ENCODE measurements around the gene PRR15L.

PRR15L gene

DNA sequence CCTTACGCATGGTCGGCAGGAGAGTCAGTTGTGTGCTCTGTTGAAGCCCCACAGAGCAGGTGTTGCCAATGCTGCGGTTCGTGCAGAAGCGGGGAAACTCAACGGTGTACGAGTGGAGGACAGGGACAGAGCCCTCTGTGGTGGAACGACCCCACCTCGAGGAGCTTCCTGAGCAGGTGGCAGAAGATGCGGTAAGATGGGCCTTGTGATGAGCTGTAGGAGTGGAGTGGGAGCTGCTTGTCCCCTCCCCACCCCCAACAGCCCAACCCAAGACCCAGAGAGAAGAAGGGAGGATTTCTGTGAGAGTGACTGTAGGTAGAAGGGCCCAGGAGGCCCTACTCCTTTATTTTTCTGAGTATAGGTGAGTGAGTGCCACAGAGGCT is 18.1 kb upstream of the PRR15L start:
- Mint-ChIP-seq H3K36me3 (peaks cover 65% of the 10 kb centered on the region), H3K4me1 (peaks cover 6% of the 10 kb centered on the region), H3K9me3 (no peaks in the 10 kb centered on the region), H3K27ac (no peak overlapping the region), H3K4me3 (no peak overlapping the region), H3K27me3 (no peaks in the 10 kb centered on the region)
- ATAC-seq = no peak

- Mint-ChIP-seq H3K4me3 (no peak overlapping the region), H3K9me3 (no peaks in the 10 kb centered on the region), H3K27ac (no peak overlapping the region), H3K4me1 (peaks cover 10% of the 10 kb centered on the region), H3K36me3 (peaks cover 60% of the 10 kb centered on the region), H3K27me3 (no peaks in the 10 kb centered on the region)
- ATAC-seq = no peak
These were observed 17.6 kb upstream of the PRR15L start for GRCh38 chr17:47975189-47975822.

GRCh38 chr17:47973541-47973940 is 15.9 kb upstream of the PRR15L start:
- Mint-ChIP-seq H3K36me3 (peaks cover 42% of the 10 kb centered on the region), H3K4me1 (peaks cover 17% of the 10 kb centered on the region), H3K27ac (no peak overlapping the region), H3K4me3 (no peak overlapping the region), H3K27me3 (no peaks in the 10 kb centered on the region), H3K9me3 (no peaks in the 10 kb centered on the region)
- no peak for ATAC-seq

DNA sequence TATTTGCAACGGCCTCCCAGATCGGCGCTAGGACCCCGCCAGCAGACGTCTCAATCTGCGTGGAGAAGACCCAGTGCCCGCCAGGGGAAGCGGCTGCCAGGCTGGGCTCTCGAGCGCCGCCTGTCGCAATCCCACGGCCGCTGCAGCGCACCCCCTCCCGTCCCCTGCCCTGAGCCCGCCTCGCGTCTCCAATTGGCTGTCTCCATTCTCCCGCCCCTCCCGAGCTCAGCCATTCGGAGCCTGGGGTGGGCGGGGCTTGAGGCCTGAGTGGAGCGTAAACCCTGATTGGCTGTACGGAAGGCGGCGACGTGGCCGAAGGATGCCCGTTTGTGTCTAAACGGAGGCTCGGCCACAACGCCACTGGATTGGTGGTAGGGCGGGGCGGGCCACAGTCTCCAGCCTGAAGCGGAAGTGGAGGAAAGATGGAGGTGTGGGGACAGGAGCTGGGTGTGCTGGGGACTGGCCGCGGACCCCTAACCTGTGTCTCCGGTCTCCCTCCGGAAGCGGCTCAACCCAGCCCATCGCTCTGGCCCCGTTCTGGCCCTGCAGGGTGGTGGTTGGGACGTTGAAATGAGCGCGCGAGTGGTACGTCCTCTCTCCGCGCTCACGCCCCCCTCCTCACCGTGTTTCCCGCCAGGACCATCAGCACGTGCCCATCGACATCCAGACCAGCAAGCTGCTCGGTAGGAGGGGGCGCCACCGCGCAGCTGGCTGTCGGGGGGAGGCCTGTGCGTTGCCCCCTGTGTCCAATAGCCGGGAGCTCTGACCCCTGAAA is 13.2 kb upstream of the PRR15L start, which contains the start of gene CDK5RAP3:
Gene CDK5RAP3, plus strand, starts transcription at position 389 of the 775 bp plus-strand sequence. Its CDS starts 34 bp downstream, at position 423.
- Mint-ChIP-seq H3K27me3 (no peaks in the 10 kb centered on the region), H3K9me3 (no peaks in the 10 kb centered on the region), H3K27ac (peak within 1 kb of the TSS; percentile 77), H3K4me3 (peak within 1 kb of the TSS; percentile 81), H3K36me3 (peaks cover 21% of the 10 kb centered on the region), H3K4me1 (peaks cover 12% of the 10 kb centered on the region)
- ATAC-seq = peak; percentile 100

DNA sequence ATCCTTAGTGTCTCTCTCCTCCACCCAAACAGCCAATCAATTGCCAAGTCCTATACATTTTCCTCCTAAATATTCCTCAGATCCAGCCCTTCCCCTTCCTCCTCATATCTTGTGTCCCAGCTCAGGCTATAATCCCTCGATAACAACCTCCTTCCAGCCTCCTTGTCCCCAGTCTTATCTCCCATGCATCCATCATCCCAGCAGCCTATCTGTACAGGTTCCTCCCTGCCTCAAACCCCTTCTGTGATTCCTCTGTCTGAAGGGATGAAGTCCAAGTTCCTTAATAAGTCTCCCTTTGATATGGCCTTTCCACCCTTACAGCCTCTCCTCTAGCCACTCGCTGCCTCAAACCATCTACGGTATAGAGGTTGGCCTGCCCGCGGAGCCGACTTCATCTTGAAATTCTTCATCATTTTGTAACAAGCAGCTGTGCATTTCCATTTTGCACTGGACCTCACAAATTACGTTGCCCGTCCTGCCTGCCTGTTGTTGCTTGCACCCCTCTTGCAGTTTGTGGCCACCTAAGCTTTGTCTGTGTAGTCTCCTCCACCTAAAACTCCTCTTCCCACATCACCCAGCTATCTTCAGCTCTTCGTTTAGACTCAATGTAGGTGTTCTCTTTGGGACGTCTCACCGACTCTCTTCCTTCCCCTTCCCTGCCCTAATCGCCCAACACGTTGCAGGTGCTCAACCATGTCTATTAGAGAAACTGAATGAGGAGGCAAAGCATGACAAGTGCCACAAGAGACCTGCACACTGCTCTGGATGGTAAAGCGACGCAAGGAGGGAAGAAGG is 12.4 kb upstream of the PRR15L start:
- Mint-ChIP-seq H3K27ac (peak overlapping the region; percentile 77), H3K27me3 (no peaks in the 10 kb centered on the region), H3K9me3 (no peaks in the 10 kb centered on the region), H3K36me3 (peaks cover 13% of the 10 kb centered on the region), H3K4me1 (peaks cover 12% of the 10 kb centered on the region), H3K4me3 (peak overlapping the region; percentile 81)
- ATAC-seq = no peak

DNA sequence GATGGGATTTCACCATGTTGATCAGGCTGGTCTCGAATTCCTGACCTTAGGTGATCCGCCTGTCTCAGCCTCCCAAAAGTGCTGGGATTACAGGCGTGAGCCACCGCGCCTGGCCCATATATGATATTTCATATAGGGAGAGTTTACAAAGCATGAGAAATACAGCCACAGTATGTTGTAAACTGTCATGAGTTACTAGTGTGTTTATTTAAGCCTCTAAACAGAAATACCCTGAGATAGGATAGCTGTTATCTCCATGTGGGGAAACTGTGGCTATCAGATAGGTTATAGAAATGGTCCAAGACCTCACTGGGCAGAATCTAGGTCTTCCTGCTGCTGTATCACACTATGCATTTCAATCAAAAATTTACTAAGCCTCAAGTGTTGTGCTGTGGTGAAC is 11.2 kb upstream of the PRR15L start:
- H3K27me3 Mint-ChIP-seq = no peaks in the 10 kb centered on the region
- no peaks in the 10 kb centered on the region for H3K9me3 Mint-ChIP-seq
- no peak overlapping the region for H3K4me3 Mint-ChIP-seq
- no peak for ATAC-seq
- H3K27ac Mint-ChIP-seq = no peak overlapping the region
- peaks cover 4% of the 10 kb centered on the region for H3K36me3 Mint-ChIP-seq
- peaks cover 12% of the 10 kb centered on the region for H3K4me1 Mint-ChIP-seq

- Mint-ChIP-seq H3K4me1 (peaks cover 12% of the 10 kb centered on the region), H3K27me3 (no peaks in the 10 kb centered on the region), H3K9me3 (no peaks in the 10 kb centered on the region), H3K4me3 (no peak overlapping the region), H3K36me3 (no peaks in the 10 kb centered on the region), H3K27ac (no peak overlapping the region)
- no peak for ATAC-seq
These were observed 10.0 kb upstream of the PRR15L start for GRCh38 chr17:47967607-47968252.

DNA sequence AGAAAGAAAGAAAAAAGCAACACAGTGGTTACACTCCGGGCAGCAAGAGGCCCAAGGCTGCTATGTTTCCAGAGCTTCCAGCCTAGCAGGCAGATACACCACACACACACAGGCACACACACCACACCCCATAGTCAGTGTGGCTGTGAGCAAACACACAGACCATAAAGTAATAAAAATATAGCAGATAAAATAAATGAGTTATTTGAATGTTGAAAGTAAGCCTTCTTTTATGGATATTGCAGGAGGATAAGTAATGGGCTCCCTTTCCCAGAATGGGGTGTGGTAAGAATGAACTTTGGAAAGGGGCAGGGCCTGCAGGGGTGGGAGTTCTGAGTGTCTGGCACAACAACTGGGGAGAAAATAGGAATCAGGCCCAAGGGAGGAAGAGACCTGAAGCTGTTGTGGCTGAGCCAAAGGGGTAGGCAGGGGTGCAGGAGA is 8.4 kb upstream of the PRR15L start:
- Mint-ChIP-seq H3K36me3 (no peaks in the 10 kb centered on the region), H3K27me3 (no peaks in the 10 kb centered on the region), H3K4me3 (no peak overlapping the region), H3K9me3 (no peaks in the 10 kb centered on the region), H3K4me1 (peaks cover 12% of the 10 kb centered on the region), H3K27ac (no peak overlapping the region)
- ATAC-seq = no peak

- H3K9me3 Mint-ChIP-seq = no peaks in the 10 kb centered on the region
- H3K4me3 Mint-ChIP-seq = no peak overlapping the region
- ATAC-seq = no peak
- no peaks in the 10 kb centered on the region for H3K27me3 Mint-ChIP-seq
- H3K27ac Mint-ChIP-seq = no peak overlapping the region
- no peaks in the 10 kb centered on the region for H3K36me3 Mint-ChIP-seq
- peaks cover 4% of the 10 kb centered on the region for H3K4me1 Mint-ChIP-seq
These were observed 7.2 kb upstream of the PRR15L start for GRCh38 chr17:47964856-47965255.

GRCh38 chr17:47962901-47963300 is 5.2 kb upstream of the PRR15L start:
- no peak overlapping the region for H3K4me3 Mint-ChIP-seq
- no peak overlapping the region for H3K27ac Mint-ChIP-seq
- no peak for ATAC-seq

DNA sequence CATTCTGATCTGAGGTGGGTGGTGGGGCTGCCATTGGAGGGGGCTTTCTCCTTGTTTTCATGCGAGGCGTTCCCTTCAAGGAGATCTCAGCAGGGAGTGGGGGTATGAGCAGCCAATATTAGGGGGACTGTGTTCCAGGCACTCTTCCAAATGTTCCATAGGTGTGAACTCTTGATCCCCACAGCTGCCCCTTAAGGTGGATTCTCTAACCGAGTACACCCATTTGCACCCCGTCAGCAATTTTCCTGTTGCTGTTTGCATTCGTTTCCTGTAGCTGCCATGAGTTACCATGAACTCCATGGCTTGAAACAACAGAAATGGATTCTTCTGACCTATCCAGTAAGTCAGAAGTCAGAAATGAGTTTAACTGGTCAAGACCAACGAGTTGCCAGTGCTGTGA is 3.7 kb upstream of the PRR15L start:
- Mint-ChIP-seq H3K36me3 (no peaks in the 10 kb centered on the region), H3K4me3 (no peak overlapping the region), H3K27ac (no peak overlapping the region), H3K27me3 (no peaks in the 10 kb centered on the region), H3K4me1 (no peaks in the 10 kb centered on the region), H3K9me3 (no peaks in the 10 kb centered on the region)
- no peak for ATAC-seq

More at GRCh38 chr17:47962901-47963300, 5.2 kb upstream of the PRR15L start:
- H3K9me3 Mint-ChIP-seq = no peaks in the 10 kb centered on the region
- H3K27me3 Mint-ChIP-seq = no peaks in the 10 kb centered on the region
- H3K36me3 Mint-ChIP-seq = no peaks in the 10 kb centered on the region
- no peaks in the 10 kb centered on the region for H3K4me1 Mint-ChIP-seq

DNA sequence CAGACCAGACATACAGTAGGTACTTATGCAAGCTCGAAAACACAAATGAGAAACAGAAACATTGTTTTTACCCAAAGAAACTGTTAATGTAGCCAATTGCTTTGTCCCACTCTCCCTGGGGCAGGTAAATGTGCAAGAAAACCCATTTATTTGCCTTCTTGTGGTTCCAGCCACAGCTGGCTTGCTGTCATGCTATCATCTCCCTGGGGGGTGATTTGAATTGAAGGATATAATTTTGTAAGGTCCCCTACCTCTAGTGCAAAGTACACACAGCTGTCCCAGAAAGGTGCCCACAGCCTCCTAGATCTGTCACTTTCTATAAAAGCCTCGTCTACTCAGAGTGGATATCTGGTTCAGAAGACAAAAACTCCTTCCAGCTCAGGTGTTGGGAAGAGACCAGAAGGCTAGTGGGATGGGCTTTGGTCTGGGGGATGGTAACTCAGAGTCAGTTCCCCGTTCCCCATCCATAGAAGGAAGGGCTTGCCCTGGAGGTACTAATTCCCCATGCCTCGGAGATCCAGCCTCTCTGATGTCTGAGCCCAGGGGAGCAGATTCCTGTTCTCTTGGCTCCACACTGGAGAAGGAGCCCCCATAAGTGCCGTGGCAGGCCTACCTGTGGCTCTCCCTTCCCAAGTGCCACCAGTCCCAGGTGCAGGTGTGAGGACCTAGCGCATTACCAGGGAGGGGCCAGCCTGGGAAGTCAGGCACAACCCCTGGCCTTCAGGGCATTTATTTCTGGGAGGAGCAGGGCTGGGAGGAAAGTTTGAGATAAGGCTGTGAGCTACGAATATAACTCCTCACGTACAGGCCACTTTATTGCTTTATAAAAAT is 2.4 kb upstream of the PRR15L start:
- no peak overlapping the region for H3K27ac Mint-ChIP-seq
- no peak for ATAC-seq
- H3K4me1 Mint-ChIP-seq = no peaks in the 10 kb centered on the region
- no peaks in the 10 kb centered on the region for H3K36me3 Mint-ChIP-seq
- H3K9me3 Mint-ChIP-seq = no peaks in the 10 kb centered on the region
- no peaks in the 10 kb centered on the region for H3K27me3 Mint-ChIP-seq
- H3K4me3 Mint-ChIP-seq = no peak overlapping the region

DNA sequence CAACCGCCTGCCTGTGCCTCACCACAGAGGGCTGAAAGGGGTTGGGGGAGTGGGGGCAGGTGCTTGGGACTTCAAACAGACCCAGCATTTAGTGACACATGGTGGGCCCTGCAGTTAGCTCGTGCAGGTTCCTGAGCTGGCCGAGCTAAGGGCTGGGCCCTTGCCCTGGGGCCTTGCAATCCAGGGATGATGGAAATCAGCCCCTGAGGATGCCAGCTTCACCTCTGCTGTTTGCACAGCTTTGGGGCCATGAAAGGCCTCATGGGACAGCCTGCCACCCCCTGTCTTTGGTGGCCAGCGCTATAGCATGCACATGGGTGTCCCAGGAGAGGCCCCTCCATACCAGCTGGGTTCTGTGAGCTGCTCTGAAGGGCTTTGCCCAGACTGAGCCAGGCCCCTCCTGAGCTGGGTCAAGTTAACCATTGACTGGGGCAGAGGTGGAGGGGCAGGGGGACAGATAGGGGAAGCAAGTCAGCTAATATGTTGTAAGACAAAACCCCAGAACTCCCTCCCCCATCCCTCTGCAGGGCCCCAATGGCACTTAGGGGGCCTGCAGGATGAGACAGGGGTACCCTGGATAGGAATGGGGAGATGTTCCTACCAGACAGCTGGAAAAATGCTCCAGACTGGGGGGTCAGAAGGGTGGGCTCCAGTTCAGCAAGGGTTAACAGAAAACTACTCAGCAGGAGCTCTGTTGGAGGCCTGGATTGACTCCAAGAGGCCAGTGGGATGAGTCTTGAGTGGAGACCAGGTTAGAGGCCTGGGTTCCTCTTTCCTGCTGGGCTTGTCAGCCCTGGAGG is 692 bp downstream of the PRR15L start:
- H3K9me3 Mint-ChIP-seq = no peaks in the 10 kb centered on the region
- ATAC-seq = no peak
- no peak overlapping the region for H3K27ac Mint-ChIP-seq
- H3K27me3 Mint-ChIP-seq = no peaks in the 10 kb centered on the region
- H3K4me3 Mint-ChIP-seq = no peak overlapping the region
- H3K4me1 Mint-ChIP-seq = no peaks in the 10 kb centered on the region
- H3K36me3 Mint-ChIP-seq = peaks cover 19% of the 10 kb centered on the region

All from stimulated activated memory B cell treated with anti-CD40 and anti-IgM and Interleukin-4, amounts not matched to agents 10 μg/mL and 1 μg/mL and 100 μg/mL, for 72 hours (primary cell).